Kidney (tissue), 14 donors: ENCODE measurements around the gene KCNQ2. TPM values are rescaled to one million over a fixed set of nuclear protein-coding genes. Genes with fewer than 3 reads are reported as not detected.

Experiments used
- DNase-seq, 5 donors: peaks; one replicate each; pipeline ENCODE4 v3.0.0-alpha.2; 2013 to 2020
- FAIRE-seq: peaks from 2 replicates; lab custom pipeline; 2012; peaks lifted over from hg19 to GRCh38; lab: Jason Lieb, UNC
- H3K27ac ChIP-seq, 2 donors: one replicate each; pipeline ENCODE4 v1.7.0; 2013; ENCODE audit warnings: low read depth in 2 of 2, low read length in 2 of 2, inconsistent platforms in 1 of 2
- H3K27me3 ChIP-seq: one replicate; pipeline ENCODE4 v1.7.1; 2013; ENCODE audit warnings: low read length, inconsistent platforms; ENCODE audit not compliant: control insufficient read depth, insufficient read depth
- H3K36me3 ChIP-seq, 3 donors: one replicate each; pipeline versions ENCODE4 v1.7.0 to v1.7.1; 2013; ENCODE audit warnings: low read length in 3 of 3, control low read depth in 1 of 3, inconsistent platforms in 1 of 3; ENCODE audit not compliant: insufficient read depth in 3 of 3, control insufficient read depth in 2 of 3
- H3K4me1 ChIP-seq, 3 donors: one replicate each; pipeline versions ENCODE4 v1.7.0 to v1.7.1; 2013; ENCODE audit warnings: low read length in 3 of 3, inconsistent platforms in 1 of 3, low read depth in 1 of 3; ENCODE audit not compliant: control insufficient read depth in 2 of 3, insufficient read depth in 2 of 3
- H3K4me3 ChIP-seq, 3 donors: one replicate each; pipeline versions ENCODE4 v1.7.0 to v1.8.1; 2013; ENCODE audit warnings: low read length in 3 of 3, control low read depth in 1 of 3, inconsistent platforms in 1 of 3
- H3K9ac ChIP-seq, 3 donors: one replicate each; pipeline versions ENCODE4 v1.7.0 to v1.7.1; 2013; ENCODE audit warnings: low read length in 3 of 3, control low read depth in 1 of 3, inconsistent platforms in 1 of 3
- H3K9me3 ChIP-seq, 3 donors: one replicate each; pipeline versions ENCODE4 v1.7.0 to v1.7.1; 2013; ENCODE audit warnings: low read length in 3 of 3, control low read depth in 1 of 3, inconsistent platforms in 1 of 3; ENCODE audit not compliant: control insufficient read depth in 2 of 3, insufficient read depth in 1 of 3
- CTCF ChIP-seq: IDR thresholded peaks from 3 replicates; pipeline ENCODE4 v1.5.1; 2012; ENCODE audit warnings: mild to moderate bottlenecking, moderate library complexity, borderline replicate concordance; ENCODE audit not compliant: insufficient read depth; ENCODE audit errors: extremely low read depth
- intact Hi-C: fragments of 100-400 bp; cut with DNase I; formaldehyde crosslinking; loops from one replicate; pipeline ENCODE4 v1.11.1; 2022
- polyA plus RNA-seq: library from polyadenylated mRNA; stranded (reverse); fragments of 350-450 nt; fragmentation: Illumina TruSeq; extraction: RNeasy Lipid Tissue Mini Kit (QIAGEN cat#74804); gene quantifications from one replicate; pipeline ENCODE4 v1.2.3, GENCODE V29; 2014; ENCODE audit warnings: low read depth, low replicate concordance; ENCODE audit not compliant: insufficient read depth
- total RNA-seq: library from RNA; stranded (reverse); fragmentation: NEBNext Ultra II Directional; extraction: Animal tissue kit (Norgen Biotek cat#: 25700); gene quantifications from one replicate; pipeline ENCODE4 v1.2.1, GENCODE V29; 2021
- donor health status: control.
- donor health status: control.
- donor health status: control.
- donor health status: control.
- donor health status: control.
- donor health status: DM: yes; HTN: yes; CAD: no.
- donor health status: Normal renal cell carcinoma (clear cell type).

KCNQ2 gene
- total and polyA plus RNA-seq, 2 donors from 2014 or later = 2.2 TPM; not detected in 1

GRCh38 chr20:63376283-63377250 lies 95.9 kb downstream of the KCNQ2 start:
- no peak for FAIRE-seq

GRCh38 chr20:63375438-63375837 lies 97.0 kb downstream of the KCNQ2 start:
- intact Hi-C loops = no loop called here
- H3K4me1 ChIP-seq = peaks cover 0 to 6% (median 0%) of the 10 kb centered on the region in 3 donors
- H3K9ac ChIP-seq = no peak overlapping the region
- no peaks in the 10 kb centered on the region for H3K36me3 ChIP-seq
- no peak for FAIRE-seq
- H3K27ac ChIP-seq = no peak overlapping the region
- no peak for TF ChIP-seq CTCF
- H3K27me3 ChIP-seq = no peaks in the 10 kb centered on the region
- no peaks in the 10 kb centered on the region for H3K9me3 ChIP-seq
- H3K4me3 ChIP-seq = no peak overlapping the region
- DNase-seq = no peak

More at GRCh38 chr20:63376283-63377250, 95.9 kb downstream of the KCNQ2 start:
- intact Hi-C loops = no loop called here
- no peak for DNase-seq
- H3K9ac ChIP-seq = no peak overlapping the region
- peaks cover 0 to 6% (median 0%) of the 10 kb centered on the region in 3 donors for H3K4me1 ChIP-seq
- no peaks in the 10 kb centered on the region for H3K27me3 ChIP-seq
- no peak for TF ChIP-seq CTCF
- H3K27ac ChIP-seq = no peak overlapping the region
- H3K4me3 ChIP-seq = no peak overlapping the region
- H3K36me3 ChIP-seq = no peaks in the 10 kb centered on the region
- no peaks in the 10 kb centered on the region for H3K9me3 ChIP-seq

- no peaks in the 10 kb centered on the region for H3K9me3 ChIP-seq
- FAIRE-seq (no peak), DNase-seq (peak in 3 of 5 donors; percentile 68 to 82 (median 69))
- no peaks in the 10 kb centered on the region for H3K27me3 ChIP-seq
- TF ChIP-seq CTCF = no peak
- peaks cover 0 to 6% (median 0%) of the 10 kb centered on the region in 3 donors for H3K4me1 ChIP-seq
- intact Hi-C loops = no loop called here
- H3K4me3 ChIP-seq = peak overlapping the region in 2 of 3 donors; percentile 24 to 57
- no peak overlapping the region for H3K9ac ChIP-seq
- H3K27ac ChIP-seq = peak overlapping the region in 1 of 2 donors; percentile 0
- H3K36me3 ChIP-seq = no peaks in the 10 kb centered on the region
Measured at GRCh38 chr20:63374504-63374903, 98.0 kb downstream of the KCNQ2 start.
